CD14-positive monocyte (primary cell): Measurements from ENCODE around the gene PDE6C. TPM values are rescaled to one million over a fixed set of nuclear protein-coding genes. Genes with fewer than 3 reads are reported as not detected.

ENCODE experiments used
- DNase-seq, 3 donors: peaks; one replicate each; pipeline ENCODE4 v3.0.0-alpha.2; 2011 to 2022
- H2AFZ ChIP-seq: 2 replicates; pipeline ENCODE4 v1.6.0; 2012; ENCODE audit warnings: mild to moderate bottlenecking, low read depth, low read length, inconsistent platforms; ENCODE audit not compliant: insufficient read depth, poor library complexity, severe bottlenecking
- H3K27ac ChIP-seq, 2 donors: 1 replicate in 1 of 2; 2 replicates in 1 of 2; pipeline ENCODE4 v1.5.1; 2012 to 2013; ENCODE audit warnings: low read length in 2 of 2, control low read depth in 1 of 2, inconsistent platforms in 1 of 2, low read depth in 1 of 2, mild to moderate bottlenecking in 1 of 2
- H3K27me3 ChIP-seq, 2 donors: one replicate each; pipeline versions ENCODE4 v1.6.0 to v1.6.1; 2011 to 2013; ENCODE audit warnings: low read length in 2 of 2; ENCODE audit not compliant: control insufficient read depth in 2 of 2, insufficient read depth in 2 of 2
- H3K36me3 ChIP-seq, 2 donors: replicated peaks in 1 of 2; 1 replicate in 1 of 2; 2 replicates in 1 of 2; pipeline versions ENCODE4 v1.5.1 to v1.6.1; 2012 to 2013; ENCODE audit warnings: low read length in 2 of 2, control low read depth in 1 of 2, inconsistent platforms in 1 of 2, mild to moderate bottlenecking in 1 of 2; ENCODE audit not compliant: insufficient read depth in 2 of 2, control insufficient read depth in 1 of 2
- H3K4me1 ChIP-seq, 2 donors: 1 replicate in 1 of 2; 2 replicates in 1 of 2; pipeline versions ENCODE4 v1.5.1 to v1.6.1; 2012 to 2013; ENCODE audit warnings: low read length in 2 of 2, control low read depth in 1 of 2, inconsistent platforms in 1 of 2, mild to moderate bottlenecking in 1 of 2, moderate library complexity in 1 of 2; ENCODE audit not compliant: insufficient read depth in 2 of 2, control insufficient read depth in 1 of 2
- H3K4me2 ChIP-seq: replicated peaks from 2 replicates; pipeline ENCODE3; 2012; ENCODE audit warnings: low read length, moderate library complexity, mild to moderate bottlenecking; ENCODE audit not compliant: poor library complexity, severe bottlenecking; ENCODE audit errors: extremely low read depth
- H3K4me3 ChIP-seq, 3 experiments: fragments of 200-600 bp in 1 of 3; sonication (generic) in 1 of 3; replicated peaks in 1 of 3; 1 replicate in 2 of 3; 2 replicates in 1 of 3; pipeline ENCODE4 v1.5.1; 2011 to 2013; ENCODE audit warnings: low read length in 3 of 3, mild to moderate bottlenecking in 3 of 3, control low read depth in 2 of 3, low read depth in 2 of 3, inconsistent platforms in 1 of 3, moderate library complexity in 1 of 3
- H3K79me2 ChIP-seq: 2 replicates; pipeline ENCODE4 v1.6.0; 2012; ENCODE audit warnings: mild to moderate bottlenecking, control low read depth, inconsistent platforms, low read length, moderate library complexity; ENCODE audit not compliant: insufficient read depth
- H3K9ac ChIP-seq: 2 replicates; pipeline ENCODE4 v1.6.0; 2017; ENCODE audit warnings: low read length, mild to moderate bottlenecking; ENCODE audit not compliant: insufficient read depth, poor library complexity, severe bottlenecking
- H3K9me3 ChIP-seq, 2 donors: replicated peaks in 1 of 2; 1 replicate in 1 of 2; 2 replicates in 1 of 2; pipeline versions ENCODE4 v1.5.1 to v1.6.1; 2012 to 2013; ENCODE audit warnings: low read length in 2 of 2, control low read depth in 1 of 2; ENCODE audit not compliant: control insufficient read depth in 1 of 2, insufficient read depth in 1 of 2
- H4K20me1 ChIP-seq: 2 replicates; pipeline ENCODE4 v1.6.0; 2012; ENCODE audit warnings: mild to moderate bottlenecking, low read length, control low read depth, moderate library complexity; ENCODE audit not compliant: insufficient read depth
- H3K27ac Mint-ChIP-seq, 7 donors: one replicate each; pipeline ENCODE4 v1.8.0; 2020; ENCODE audit warnings: mild to moderate bottlenecking in 7 of 7, mixed read lengths in 7 of 7, moderate library complexity in 6 of 7, inconsistent platforms in 2 of 7
- H3K27me3 Mint-ChIP-seq, 3 donors: one replicate each; pipeline ENCODE4 v1.8.0; 2021 to 2022; ENCODE audit warnings: low read depth in 3 of 3, mild to moderate bottlenecking in 3 of 3, mixed read lengths in 3 of 3, moderate library complexity in 3 of 3, inconsistent platforms in 1 of 3
- H3K36me3 Mint-ChIP-seq, 2 donors: one replicate each; pipeline ENCODE4 v1.8.0; 2020; ENCODE audit warnings: mixed read lengths in 2 of 2, inconsistent platforms in 1 of 2, mild to moderate bottlenecking in 1 of 2
- H3K4me1 Mint-ChIP-seq: one replicate; pipeline ENCODE4 v1.8.0; 2020; ENCODE audit warnings: mild to moderate bottlenecking, mixed read lengths
- H3K4me3 Mint-ChIP-seq, 2 donors: one replicate each; pipeline ENCODE4 v1.8.0; 2020; ENCODE audit warnings: mild to moderate bottlenecking in 2 of 2, mixed read lengths in 2 of 2, moderate library complexity in 1 of 2
- H3K9me3 Mint-ChIP-seq, 7 donors: one replicate each; pipeline ENCODE4 v1.8.0; 2020 to 2022; ENCODE audit warnings: mixed read lengths in 7 of 7, mild to moderate bottlenecking in 6 of 7, moderate library complexity in 6 of 7, inconsistent platforms in 2 of 7
- WGBS: methylation state at CpG from one replicate; pipeline ENCODE4 v1.1.5; 2013; ENCODE audit warnings: missing lambda C conversion rate; ENCODE audit not compliant: insufficient coverage; 5-methylcytosine and 5-hydroxymethylcytosine counted together
- intact Hi-C, 2 donors: fragments of 100-400 bp; cut with micrococcal nuclease; formaldehyde crosslinking; loops; one replicate each; pipeline versions ENCODE4 v1.15.0 to v1.15.1; 2023
- polyA plus RNA-seq, 3 donors: library from polyadenylated mRNA; depleted of rRNA in 1 of 3; unstranded in 2 of 3; stranded (reverse) in 1 of 3; fragments of 300-500 nt in 2 of 3; fragments of >200 nt in 1 of 3; fragmentation: Illumina TruSeq in 2 of 3; gene quantifications; 1 replicate in 2 of 3; 2 replicates in 1 of 3; pipeline ENCODE4 v1.2.3, GENCODE V29; 2012 to 2021
- TF ChIP-seq, protein P1 (sequence below): fragments of 200-600 bp; IDR thresholded peaks from one replicate; pipeline ENCODE4 v1.8.0; 2022; ENCODE audit warnings: antibody characterized with exemption, mild to moderate bottlenecking

Gene PDE6C
- polyA plus RNA-seq, 3 donors: not detected

- Histone ChIP-seq H3K36me3 (no peaks in the 10 kb centered on the region), H3K4me2 (no peak overlapping the region), H3K9me3 (no peaks in the 10 kb centered on the region), H3K4me1 (peaks cover 7 to 17% of the 10 kb centered on the region in 2 donors), H3K79me2 (no peaks in the 10 kb centered on the region), H2AFZ (no peak overlapping the region), H3K4me3 (no peak overlapping the region), H3K9ac (no peak overlapping the region), H3K27me3 (peaks cover 7 to 20% of the 10 kb centered on the region in 2 donors), H4K20me1 (no peaks in the 10 kb centered on the region), H3K27ac (no peak overlapping the region)
- peaks cover 0 to 6% (median 0%) of the 10 kb centered on the region in 7 donors for H3K9me3 Mint-ChIP-seq
- peaks cover 0 to 2% of the 10 kb centered on the region in 2 donors for H3K36me3 Mint-ChIP-seq
- no peak overlapping the region for H3K4me3 Mint-ChIP-seq
- peaks cover 8% of the 10 kb centered on the region for H3K4me1 Mint-ChIP-seq
- H3K27ac Mint-ChIP-seq: no peak overlapping the region
- peaks cover 21 to 24% (median 23%) of the 10 kb centered on the region in 3 donors for H3K27me3 Mint-ChIP-seq
- no peak for DNase-seq
- intact Hi-C loops: no loop called here
- 100% methylated on average over 2 of the region's 4 CpGs for WGBS
- TF ChIP-seq, protein P1, sequence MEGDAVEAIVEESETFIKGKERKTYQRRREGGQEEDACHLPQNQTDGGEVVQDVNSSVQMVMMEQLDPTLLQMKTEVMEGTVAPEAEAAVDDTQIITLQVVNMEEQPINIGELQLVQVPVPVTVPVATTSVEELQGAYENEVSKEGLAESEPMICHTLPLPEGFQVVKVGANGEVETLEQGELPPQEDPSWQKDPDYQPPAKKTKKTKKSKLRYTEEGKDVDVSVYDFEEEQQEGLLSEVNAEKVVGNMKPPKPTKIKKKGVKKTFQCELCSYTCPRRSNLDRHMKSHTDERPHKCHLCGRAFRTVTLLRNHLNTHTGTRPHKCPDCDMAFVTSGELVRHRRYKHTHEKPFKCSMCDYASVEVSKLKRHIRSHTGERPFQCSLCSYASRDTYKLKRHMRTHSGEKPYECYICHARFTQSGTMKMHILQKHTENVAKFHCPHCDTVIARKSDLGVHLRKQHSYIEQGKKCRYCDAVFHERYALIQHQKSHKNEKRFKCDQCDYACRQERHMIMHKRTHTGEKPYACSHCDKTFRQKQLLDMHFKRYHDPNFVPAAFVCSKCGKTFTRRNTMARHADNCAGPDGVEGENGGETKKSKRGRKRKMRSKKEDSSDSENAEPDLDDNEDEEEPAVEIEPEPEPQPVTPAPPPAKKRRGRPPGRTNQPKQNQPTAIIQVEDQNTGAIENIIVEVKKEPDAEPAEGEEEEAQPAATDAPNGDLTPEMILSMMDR: no peak
Measured at GRCh38 chr10:93596539-93596938, 15.8 kb upstream of the PDE6C start.

DNA sequence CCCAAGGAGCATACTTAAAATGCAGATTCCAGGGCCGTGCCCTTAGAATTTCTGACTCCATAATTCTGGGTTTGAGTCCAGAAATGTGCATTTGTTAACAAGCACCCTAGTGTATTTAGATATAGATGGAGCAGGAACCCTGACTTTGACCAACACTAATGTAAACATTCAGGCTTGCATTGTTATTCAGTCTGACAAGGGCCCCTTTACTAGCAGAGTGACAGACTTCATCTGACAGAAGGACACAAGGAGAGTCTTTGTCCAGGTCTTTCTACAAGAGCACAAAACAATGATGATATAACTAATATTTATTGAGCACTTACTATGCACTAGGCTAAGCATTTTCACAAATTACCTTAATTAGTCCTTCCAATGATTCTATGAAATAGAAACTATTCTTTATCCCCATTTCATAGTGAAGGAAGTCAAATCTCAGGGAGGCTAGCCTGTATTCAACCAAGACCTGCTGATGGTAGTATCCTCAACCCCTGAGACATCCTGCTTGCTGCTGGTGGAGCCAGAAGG, 15.2 kb upstream of the PDE6C start:
- Histone ChIP-seq H3K4me2 (no peak overlapping the region), H3K9ac (no peak overlapping the region), H3K27ac (no peak overlapping the region), H3K36me3 (no peaks in the 10 kb centered on the region), H2AFZ (no peak overlapping the region), H3K9me3 (peaks cover 0 to 2% of the 10 kb centered on the region in 2 donors), H3K79me2 (no peaks in the 10 kb centered on the region), H3K27me3 (peaks cover 12 to 26% of the 10 kb centered on the region in 2 donors), H3K4me3 (no peak overlapping the region), H4K20me1 (no peaks in the 10 kb centered on the region), H3K4me1 (peaks cover 7 to 16% of the 10 kb centered on the region in 2 donors)
- Mint-ChIP-seq H3K9me3 (peaks cover 0 to 6% (median 0%) of the 10 kb centered on the region in 7 donors), H3K4me3 (no peak overlapping the region), H3K4me1 (peaks cover 8% of the 10 kb centered on the region), H3K27me3 (peaks cover 26 to 29% (median 27%) of the 10 kb centered on the region in 3 donors), H3K36me3 (peaks cover 0 to 5% of the 10 kb centered on the region in 2 donors), H3K27ac (no peak overlapping the region)
- no peak for DNase-seq
- WGBS: no CpG with 5 or more reads among the region's 1 CpG
- intact Hi-C loops: no loop called here
- TF ChIP-seq, protein P1: no peak
